Measurements from ENCODE around the gene NEGR1.

NEGR1 gene

GRCh38 chr1:71835442-71835813, 446.9 kb downstream of the NEGR1 start:
- no peak for DNase-seq

GRCh38 chr1:71834601-71835441, 447.5 kb downstream of the NEGR1 start:
- DNase-seq = no peak

- no peak for DNase-seq
Observed at GRCh38 chr1:71831646-71832045, 450.7 kb downstream of the NEGR1 start.

DNA sequence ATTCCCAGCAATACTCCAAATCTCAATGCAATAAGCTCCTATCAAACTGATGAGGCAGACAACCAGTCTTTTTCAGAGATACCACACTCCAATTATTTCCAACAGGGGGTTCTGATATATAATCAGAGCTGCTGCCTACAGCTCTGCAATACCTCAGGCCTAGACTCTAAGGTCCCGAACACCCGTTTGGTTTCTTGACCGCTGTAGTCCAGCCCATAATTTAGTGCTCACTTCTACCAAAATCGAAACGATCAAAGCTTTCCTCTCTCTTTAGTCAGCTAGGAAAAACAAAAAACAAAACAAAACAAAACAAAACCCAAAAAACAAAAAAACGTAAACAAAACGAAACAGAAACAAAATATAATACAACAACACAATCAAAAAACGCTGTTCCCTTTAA, 453.0 kb downstream of the NEGR1 start:
- no peak for DNase-seq

DNA sequence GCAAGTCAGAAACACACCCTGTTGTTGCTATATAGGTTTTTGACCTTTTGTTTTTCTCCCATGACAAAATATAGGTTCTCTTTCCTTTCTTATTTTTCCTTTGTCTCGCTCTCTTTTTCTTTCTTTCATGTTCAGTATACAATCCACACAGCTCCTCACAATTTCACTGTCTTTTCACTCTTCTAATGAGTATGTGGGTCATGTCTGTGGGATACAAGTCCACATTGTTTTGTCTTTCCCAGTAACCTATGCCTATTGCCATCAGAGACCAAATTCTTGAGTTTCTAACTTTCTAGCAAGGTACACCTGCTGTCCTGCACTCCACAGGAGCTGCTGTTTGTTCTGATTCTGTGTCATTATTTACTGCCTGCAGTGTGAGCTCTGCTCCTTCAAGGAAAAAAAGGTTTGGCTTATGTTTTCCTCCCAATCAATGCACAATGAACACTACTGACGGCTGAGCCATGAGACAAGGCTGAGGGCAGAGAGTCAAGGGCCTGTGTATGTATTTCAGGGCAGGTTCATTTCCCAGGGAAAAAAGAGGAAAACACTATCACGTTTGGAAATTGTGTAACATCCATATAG, 453.8 kb downstream of the NEGR1 start:
- no peak for DNase-seq

GRCh38 chr1:71823708-71824305, 458.5 kb downstream of the NEGR1 start:
- no peak for DNase-seq

DNA sequence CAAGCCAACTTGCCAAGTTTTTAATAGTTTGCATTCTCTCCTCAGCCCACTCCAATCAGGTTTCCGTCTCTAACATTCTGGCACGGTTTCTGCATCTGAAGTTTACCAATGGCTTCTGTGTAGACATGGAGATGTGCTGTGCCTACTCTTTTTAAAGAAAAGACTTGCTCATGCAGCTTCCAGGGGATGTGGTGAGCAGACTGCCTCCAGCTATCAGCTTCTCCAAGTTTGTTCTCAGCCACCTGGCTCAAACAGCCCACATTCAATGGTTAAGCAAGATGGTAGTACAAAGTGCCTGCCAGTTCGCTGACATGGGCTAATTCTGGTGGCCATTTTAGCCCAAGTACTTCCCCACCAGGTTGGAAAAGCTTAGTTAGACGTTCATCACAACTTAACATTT, 465.3 kb downstream of the NEGR1 start:
- DNase-seq = no peak

DNA sequence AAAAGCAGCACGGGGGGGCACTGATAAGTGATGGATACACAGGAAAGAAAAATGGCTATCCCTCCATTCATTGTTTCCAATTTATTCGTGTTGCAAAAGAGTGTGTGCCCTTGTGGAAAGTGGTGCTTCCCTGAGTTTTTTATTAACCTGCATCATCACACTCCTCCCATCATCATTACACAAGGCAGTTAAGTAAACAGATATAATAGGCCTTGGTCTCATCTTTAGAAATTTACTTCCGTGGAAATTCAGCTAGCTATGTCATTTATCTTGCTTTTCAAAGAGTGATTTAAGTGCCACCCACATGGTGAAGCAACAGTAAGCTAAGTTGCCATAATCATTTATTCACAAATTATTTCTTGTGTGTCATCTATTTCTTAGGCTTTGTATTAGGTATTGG, 473.3 kb downstream of the NEGR1 start:
- no peak for DNase-seq

DNA sequence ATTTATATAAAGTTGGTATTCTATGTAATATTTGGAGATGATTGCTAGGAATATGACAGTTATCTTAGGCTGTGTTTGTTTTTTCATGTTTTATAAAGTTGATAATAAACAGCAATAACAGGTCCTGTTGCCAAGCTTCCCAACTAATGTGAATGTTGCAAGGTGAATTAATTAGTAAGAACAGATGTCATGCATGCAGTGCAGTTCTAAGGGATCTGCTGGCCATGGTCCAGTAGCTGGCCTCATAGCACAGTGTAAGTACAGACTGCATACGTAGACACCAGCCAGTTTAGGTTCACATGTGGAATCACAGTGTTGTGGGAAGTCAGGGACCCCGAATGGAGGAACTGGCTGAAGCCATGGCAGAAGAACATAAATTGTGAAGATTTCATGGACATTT, 478.2 kb downstream of the NEGR1 start:
- no peak for DNase-seq

DNA sequence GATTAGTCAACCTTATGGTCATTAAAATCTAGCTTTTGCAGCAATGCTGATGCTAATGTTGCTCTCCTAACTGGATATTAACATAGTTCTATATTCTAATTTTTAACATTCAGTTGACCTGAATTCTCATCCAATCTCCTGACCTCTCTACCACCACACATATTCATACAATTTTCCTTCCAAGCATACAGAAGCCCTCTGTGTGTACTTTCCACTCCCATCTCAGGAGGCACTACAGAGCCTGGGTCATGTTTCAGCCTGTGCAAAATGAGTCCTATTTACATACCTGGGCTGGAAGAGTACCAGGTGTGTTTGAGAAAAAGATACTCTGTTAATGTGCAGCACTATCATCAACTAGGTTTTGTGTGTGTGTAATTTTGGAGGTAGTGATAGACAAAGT, 486.3 kb downstream of the NEGR1 start:
- DNase-seq = no peak

GRCh38 chr1:71792264-71792663, 490.1 kb downstream of the NEGR1 start:
- DNase-seq = no peak

GRCh38 chr1:71788113-71788512, 494.2 kb downstream of the NEGR1 start:
- DNase-seq = no peak

- no peak for DNase-seq
Observed at GRCh38 chr1:71787699-71788098, 494.6 kb downstream of the NEGR1 start.

DNA sequence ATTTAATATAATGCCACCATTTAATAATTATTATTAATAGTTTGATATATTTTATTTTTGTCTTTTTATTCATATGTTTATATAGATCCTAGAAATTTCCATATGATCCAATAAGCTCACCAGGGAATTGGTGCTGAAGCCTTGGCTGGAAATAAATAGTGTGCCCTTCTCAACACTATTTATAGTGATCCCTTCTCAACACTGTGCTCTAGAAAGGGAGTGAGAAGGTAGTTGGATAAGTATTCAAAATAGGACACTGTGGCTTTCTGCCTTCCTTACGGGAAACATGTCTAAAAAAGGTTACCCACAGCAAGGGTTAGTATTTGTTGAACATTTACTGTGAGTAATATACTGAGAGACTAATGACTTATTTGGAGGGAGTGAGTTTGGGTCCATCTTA, 496.1 kb downstream of the NEGR1 start:
- no peak for DNase-seq

DNA sequence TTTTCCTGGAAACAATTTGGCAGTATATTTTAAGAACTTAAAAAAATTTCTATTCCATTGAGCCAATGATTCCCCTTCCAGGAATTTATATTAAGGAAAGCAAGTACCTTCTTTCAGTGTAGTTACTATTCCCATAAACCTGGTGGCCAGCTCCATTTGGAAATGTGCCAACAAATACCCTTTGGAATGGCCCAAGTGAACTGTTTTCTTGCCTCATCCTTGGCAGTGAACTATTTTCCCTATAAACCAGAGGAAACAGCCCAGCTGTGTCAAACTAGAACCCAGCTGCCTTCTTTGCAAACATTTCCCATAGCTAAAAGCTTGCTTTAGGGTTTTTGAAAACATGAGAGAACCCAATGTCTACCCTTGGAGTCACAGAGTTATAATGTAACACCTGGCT, 496.9 kb downstream of the NEGR1 start:
- DNase-seq = no peak

DNA sequence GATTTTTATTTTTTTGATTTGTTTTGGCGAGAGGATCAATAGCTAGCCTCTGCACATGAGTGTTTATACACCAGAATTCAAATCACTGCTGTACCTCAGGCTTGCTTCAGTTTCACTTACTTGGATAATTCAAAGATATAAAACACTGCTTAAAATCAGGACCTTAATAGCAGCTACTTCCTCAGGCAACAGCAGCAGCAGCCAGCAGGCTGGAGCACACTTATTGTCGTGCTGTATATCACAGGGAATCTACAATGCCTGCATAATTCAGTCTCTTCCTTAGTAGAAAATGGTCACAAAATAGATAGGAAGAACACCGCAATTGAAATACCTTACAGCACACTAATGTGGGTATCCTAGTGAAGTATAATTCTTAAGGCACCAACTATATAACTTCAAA, 497.3 kb downstream of the NEGR1 start:
- DNase-seq = no peak

- no peak for DNase-seq
Observed at GRCh38 chr1:71784241-71784640, 498.1 kb downstream of the NEGR1 start.

DNA sequence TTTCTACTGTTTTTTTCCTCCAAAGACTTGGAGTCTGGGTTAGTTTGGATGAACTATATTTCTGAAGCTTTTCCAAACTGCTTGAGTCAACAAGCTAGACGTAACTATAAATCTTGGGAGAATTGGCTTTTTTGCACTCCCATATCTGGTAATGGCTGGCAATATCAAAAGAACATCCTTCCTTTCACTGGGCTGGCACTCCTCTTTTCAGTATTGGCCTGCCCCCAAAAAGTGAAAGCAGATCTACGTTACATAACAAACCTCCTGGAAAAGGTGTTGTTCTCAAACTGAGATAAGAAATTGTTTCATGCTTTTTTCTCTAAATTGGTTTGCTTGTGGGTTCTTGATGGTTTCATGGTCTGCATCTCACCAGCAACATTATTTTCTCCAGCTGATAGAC, 499.3 kb downstream of the NEGR1 start:
- no peak for DNase-seq

DNA sequence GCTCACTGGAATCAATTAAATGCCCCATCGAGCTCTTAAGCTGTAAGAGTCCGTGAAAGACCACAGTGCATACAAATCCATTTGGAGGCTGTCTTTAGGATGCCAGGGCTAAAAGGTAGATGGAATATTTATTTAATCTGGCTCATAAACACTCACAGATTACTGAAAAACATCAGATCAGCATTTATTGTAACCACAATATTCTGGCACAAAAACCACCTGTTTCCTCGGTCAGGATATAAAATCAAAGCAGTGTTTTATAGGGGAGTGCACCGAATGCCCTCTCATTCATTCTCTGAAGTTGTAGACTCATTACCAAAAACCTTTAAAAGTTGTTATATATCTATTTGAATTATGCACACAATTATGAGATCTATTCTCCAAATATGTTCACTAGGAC, 500.9 kb downstream of the NEGR1 start:
- DNase-seq = no peak

DNA sequence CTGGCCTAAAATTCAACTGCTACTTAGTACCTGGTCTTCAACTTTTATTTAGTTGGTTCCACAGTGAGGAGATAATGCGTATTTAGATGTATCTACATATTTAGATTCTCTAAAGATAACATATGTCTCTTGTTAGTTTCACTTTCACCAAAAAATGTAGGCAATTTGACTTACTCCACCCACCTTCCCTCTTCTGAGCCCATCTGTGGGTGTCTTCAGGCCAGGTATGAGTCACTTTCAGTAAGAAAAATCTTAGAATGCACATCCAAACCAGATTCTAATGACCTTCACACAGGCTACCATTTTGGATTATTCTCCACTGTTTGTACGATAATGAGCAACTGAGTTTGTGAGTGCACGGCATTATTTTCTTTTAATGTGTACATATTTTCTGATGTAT, 501.7 kb downstream of the NEGR1 start:
- DNase-seq = no peak

DNA sequence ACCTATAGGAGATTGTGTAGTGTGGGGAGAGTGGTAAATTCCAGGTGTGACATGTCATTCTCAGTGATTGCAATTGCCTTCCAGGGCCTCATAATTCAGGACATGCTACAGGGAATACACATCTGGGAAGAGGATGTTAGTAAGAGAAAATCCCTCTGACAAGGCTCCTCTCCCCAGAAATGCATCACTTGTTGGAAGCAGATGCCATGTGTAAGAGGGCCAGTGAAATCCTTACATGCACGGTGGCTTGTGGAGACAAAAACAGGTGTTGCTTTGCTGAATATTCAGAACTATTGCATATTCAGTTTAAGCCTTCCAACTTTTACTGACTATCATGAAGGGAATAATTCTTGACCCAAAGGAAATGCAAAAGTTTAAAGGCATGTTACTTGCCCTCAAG, 503.4 kb downstream of the NEGR1 start:
- DNase-seq = no peak

GRCh38 chr1:71777094-71777493, 505.2 kb downstream of the NEGR1 start:
- DNase-seq = no peak

- DNase-seq = no peak
Observed at GRCh38 chr1:71774705-71775104, 507.6 kb downstream of the NEGR1 start.

- no peak for DNase-seq
Observed at GRCh38 chr1:71770121-71770520, 512.2 kb downstream of the NEGR1 start.

GRCh38 chr1:71766748-71767147, 515.6 kb downstream of the NEGR1 start:
- no peak for DNase-seq
